ENCODE data around the gene FLNB.

FLNB gene

DNA sequence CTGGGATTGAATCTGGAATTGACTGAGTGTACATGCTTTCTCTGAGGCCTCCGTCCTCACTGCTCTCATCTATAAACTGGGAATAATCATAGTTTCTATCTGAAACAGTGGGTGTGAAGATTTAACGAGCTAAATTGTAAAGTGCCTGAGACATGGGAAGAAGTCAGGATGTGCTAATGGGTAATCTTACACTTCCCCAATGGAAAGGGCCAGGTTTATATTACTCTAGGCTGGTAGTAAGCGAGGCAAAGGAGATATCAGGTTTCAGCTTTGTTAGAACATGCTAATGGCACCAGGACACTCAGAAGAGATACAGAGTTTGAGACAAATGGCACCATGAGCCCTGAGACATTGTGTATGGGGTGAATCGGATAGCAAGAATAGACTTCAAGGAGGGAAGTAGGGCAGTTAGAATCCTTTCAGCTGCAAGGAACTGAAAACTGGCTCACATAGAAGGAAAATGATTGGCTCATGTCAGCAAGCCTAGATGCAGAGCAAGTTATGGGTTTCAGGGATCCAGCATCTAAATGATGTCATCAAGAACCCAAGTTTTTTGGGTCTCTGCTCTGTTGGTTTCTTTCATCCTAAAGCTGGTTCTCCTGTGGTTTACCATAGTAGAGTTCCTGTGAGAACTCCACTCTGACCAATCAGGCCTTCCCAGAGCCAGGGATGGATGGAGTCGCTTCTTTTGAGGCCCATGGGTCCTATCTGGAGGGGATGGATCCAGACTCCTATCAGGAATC, 21.8 kb downstream of the FLNB start (continued):
- TF ChIP-seq ZBTB11 (tag by site-specific recombination; conservative IDR thresholded peaks at IDR 0.05; ENCODE audit: low read depth) (no peak), ZSCAN18 (tag by site-specific recombination; IDR thresholded peaks at IDR 0.05) (no peak), ZNF211 (tag by site-specific recombination; IDR thresholded peaks at IDR 0.05; ENCODE audit: low read depth) (peak; percentile 66), ZNF623 (tag by site-specific recombination; IDR thresholded peaks at IDR 0.05) (0 out of 2 replicates have a peak, but pooled peaks have one; percentile 7), ZSCAN5A (tag by site-specific recombination; IDR thresholded peaks at IDR 0.05) (no peak), ZNF223 (tag by site-specific recombination; IDR thresholded peaks at IDR 0.05) (no peak), SALL2 (tag by site-specific recombination; IDR thresholded peaks at IDR 0.05; ENCODE audit: borderline replicate concordance) (no peak), ZNF560 (tag by site-specific recombination; IDR thresholded peaks at IDR 0.05; ENCODE audit: borderline replicate concordance) (no peak), SP2 (tag by site-specific recombination; IDR thresholded peaks at IDR 0.05) (no peak), ZBTB21 (tag by site-specific recombination; IDR thresholded peaks at IDR 0.05) (no peak), GFI1B (tag by site-specific recombination; IDR thresholded peaks at IDR 0.05) (no peak), ZNF747 (tag by site-specific recombination; IDR thresholded peaks at IDR 0.05) (no peak), ZNF473 (tag by site-specific recombination; IDR thresholded peaks at IDR 0.05) (no peak), ZNF362 (tag by site-specific recombination; IDR thresholded peaks at IDR 0.05) (no peak), PRDM2 (tag by site-specific recombination; IDR thresholded peaks at IDR 0.05; ENCODE audit: borderline replicate concordance) (no peak), ZNF292 (tag by site-specific recombination; IDR thresholded peaks at IDR 0.05; ENCODE audit: borderline replicate concordance, low read depth) (no peak), OSR2 (tag by site-specific recombination; IDR thresholded peaks at IDR 0.05) (peak; percentile 77), BCL11B (tag by site-specific recombination; IDR thresholded peaks at IDR 0.05; ENCODE audit: low read depth) (0 out of 2 replicates have a peak, but pooled peaks have one; percentile 14), EGR2 (tag by site-specific recombination; IDR thresholded peaks at IDR 0.05; ENCODE audit: low read depth) (no peak), BCL11A (tag by site-specific recombination; IDR thresholded peaks at IDR 0.05; ENCODE audit: low read depth) (peak; percentile 22; the same call in 1 of the 2 replicates), ZNF521 (tag by site-specific recombination; IDR thresholded peaks at IDR 0.05) (no peak), ZIC2 (tag by site-specific recombination; IDR thresholded peaks at IDR 0.05) (no peak), ZNF624 (tag by site-specific recombination; IDR thresholded peaks at IDR 0.05) (no peak)
- TF ChIP-seq, protein P1, sequence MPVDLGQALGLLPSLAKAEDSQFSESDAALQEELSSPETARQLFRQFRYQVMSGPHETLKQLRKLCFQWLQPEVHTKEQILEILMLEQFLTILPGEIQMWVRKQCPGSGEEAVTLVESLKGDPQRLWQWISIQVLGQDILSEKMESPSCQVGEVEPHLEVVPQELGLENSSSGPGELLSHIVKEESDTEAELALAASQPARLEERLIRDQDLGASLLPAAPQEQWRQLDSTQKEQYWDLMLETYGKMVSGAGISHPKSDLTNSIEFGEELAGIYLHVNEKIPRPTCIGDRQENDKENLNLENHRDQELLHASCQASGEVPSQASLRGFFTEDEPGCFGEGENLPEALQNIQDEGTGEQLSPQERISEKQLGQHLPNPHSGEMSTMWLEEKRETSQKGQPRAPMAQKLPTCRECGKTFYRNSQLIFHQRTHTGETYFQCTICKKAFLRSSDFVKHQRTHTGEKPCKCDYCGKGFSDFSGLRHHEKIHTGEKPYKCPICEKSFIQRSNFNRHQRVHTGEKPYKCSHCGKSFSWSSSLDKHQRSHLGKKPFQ (tag by site-specific recombination; IDR thresholded peaks at IDR 0.05), result peak; percentile 94

Measured in HEK293 (cell line).